ENCODE data around the gene CAMSAP2.

- TF ChIP-seq CTCF (IDR thresholded peaks at IDR 0.05; ENCODE audit: low read length) (no peak), EZH2 (IDR thresholded peaks at IDR 0.05; ENCODE audit: borderline replicate concordance, low read length) (no peak)
Observed at GRCh38 chr1:200838676-200839445, 100.2 kb downstream of the CAMSAP2 start.
